ENCODE results near the gene GMDS.

GMDS gene

GRCh38 chr6:1616701-1617463 lies 628.5 kb downstream of the GMDS start:
- no peaks in the 10 kb centered on the region for H4K20me1 ChIP-seq (ENCODE audit: insufficient read depth)
- H3K36me3 ChIP-seq (ENCODE audit: insufficient read depth) = no peaks in the 10 kb centered on the region
- no peaks in the 10 kb centered on the region for H3K4me1 ChIP-seq (ENCODE audit: low read depth, poor library complexity, severe bottlenecking)
- H2AFZ ChIP-seq (ENCODE audit: low read depth) = no peak overlapping the region
- no peak overlapping the region for H3K4me2 ChIP-seq
- TF ChIP-seq CTCF (conservative IDR thresholded peaks at IDR 0.05; ENCODE audit: low read depth, low read length) = no peak
- no peaks in the 10 kb centered on the region for H3K79me2 ChIP-seq (ENCODE audit: insufficient read depth, low read depth)
- no peaks in the 10 kb centered on the region for H3K27me3 ChIP-seq (ENCODE audit: insufficient read depth, low read depth)
- H3K27ac ChIP-seq = no peak overlapping the region
- no peak overlapping the region for H3K9ac ChIP-seq
- no peak overlapping the region for H3K4me3 ChIP-seq (IDR thresholded peaks at IDR 0.05; ENCODE audit: insufficient read depth, low read depth, low read length)

- Histone ChIP-seq H2AFZ (ENCODE audit: low read depth) (no peak overlapping the region), H3K79me2 (ENCODE audit: insufficient read depth, low read depth) (no peaks in the 10 kb centered on the region), H3K27me3 (ENCODE audit: insufficient read depth, low read depth) (no peaks in the 10 kb centered on the region), H3K4me1 (ENCODE audit: low read depth, poor library complexity, severe bottlenecking) (no peaks in the 10 kb centered on the region), H3K27ac (no peak overlapping the region), H3K36me3 (ENCODE audit: insufficient read depth) (no peaks in the 10 kb centered on the region), H3K4me2 (no peak overlapping the region), H3K9ac (no peak overlapping the region), H4K20me1 (ENCODE audit: insufficient read depth) (no peaks in the 10 kb centered on the region), H3K4me3 (IDR thresholded peaks at IDR 0.05; ENCODE audit: insufficient read depth, low read depth, low read length) (no peak overlapping the region)
- TF ChIP-seq CTCF (conservative IDR thresholded peaks at IDR 0.05; ENCODE audit: low read depth, low read length) = no peak
Observed at GRCh38 chr6:1615853-1616420, 629.5 kb downstream of the GMDS start.

GRCh38 chr6:1615151-1615852 lies 630.1 kb downstream of the GMDS start:
- Histone ChIP-seq H3K9ac (no peak overlapping the region), H3K27me3 (ENCODE audit: insufficient read depth, low read depth) (no peaks in the 10 kb centered on the region), H4K20me1 (ENCODE audit: insufficient read depth) (no peaks in the 10 kb centered on the region), H3K27ac (no peak overlapping the region), H2AFZ (ENCODE audit: low read depth) (no peak overlapping the region), H3K79me2 (ENCODE audit: insufficient read depth, low read depth) (no peaks in the 10 kb centered on the region), H3K36me3 (ENCODE audit: insufficient read depth) (no peaks in the 10 kb centered on the region), H3K4me2 (no peak overlapping the region), H3K4me3 (IDR thresholded peaks at IDR 0.05; ENCODE audit: insufficient read depth, low read depth, low read length) (no peak overlapping the region), H3K4me1 (ENCODE audit: low read depth, poor library complexity, severe bottlenecking) (no peaks in the 10 kb centered on the region)
- no peak for TF ChIP-seq CTCF (conservative IDR thresholded peaks at IDR 0.05; ENCODE audit: low read depth, low read length)

GRCh38 chr6:1614448-1615150 lies 630.8 kb downstream of the GMDS start:
- H3K79me2 ChIP-seq (ENCODE audit: insufficient read depth, low read depth) = no peaks in the 10 kb centered on the region
- no peak overlapping the region for H3K4me2 ChIP-seq
- H3K36me3 ChIP-seq (ENCODE audit: insufficient read depth) = no peaks in the 10 kb centered on the region
- no peaks in the 10 kb centered on the region for H3K27me3 ChIP-seq (ENCODE audit: insufficient read depth, low read depth)
- no peaks in the 10 kb centered on the region for H4K20me1 ChIP-seq (ENCODE audit: insufficient read depth)
- TF ChIP-seq CTCF (conservative IDR thresholded peaks at IDR 0.05; ENCODE audit: low read depth, low read length) = no peak
- H3K4me3 ChIP-seq (IDR thresholded peaks at IDR 0.05; ENCODE audit: insufficient read depth, low read depth, low read length) = no peak overlapping the region
- H3K27ac ChIP-seq = no peak overlapping the region
- H3K9ac ChIP-seq = no peak overlapping the region
- no peaks in the 10 kb centered on the region for H3K4me1 ChIP-seq (ENCODE audit: low read depth, poor library complexity, severe bottlenecking)
- no peak overlapping the region for H2AFZ ChIP-seq (ENCODE audit: low read depth)

All from KMS-11 (cell line).